ENCODE measurements around the gene LRFN2.

The LRFN2 gene

GRCh38 chr6:40349901-40350746, 237.0 kb downstream of the LRFN2 start:
- no peak for DNase-seq (ENCODE audit: low read depth, low spot score)

GRCh38 chr6:40349123-40349900, 237.9 kb downstream of the LRFN2 start:
- peak; percentile 65 for DNase-seq (ENCODE audit: low read depth, low spot score)

- DNase-seq (ENCODE audit: low read depth, low spot score), result no peak
Measured at GRCh38 chr6:40348591-40348990, 238.6 kb downstream of the LRFN2 start.

- DNase-seq (ENCODE audit: low read depth, low spot score), result no peak
Measured at GRCh38 chr6:40347571-40348011, 239.6 kb downstream of the LRFN2 start.

- no peak for DNase-seq (ENCODE audit: low read depth, low spot score)
Measured at GRCh38 chr6:40346246-40346645, 240.9 kb downstream of the LRFN2 start.

GRCh38 chr6:40344566-40345167, 242.5 kb downstream of the LRFN2 start:
- DNase-seq (ENCODE audit: low read depth, low spot score), result no peak

GRCh38 chr6:40343877-40344565, 243.1 kb downstream of the LRFN2 start:
- no peak for DNase-seq (ENCODE audit: low read depth, low spot score)

GRCh38 chr6:40343318-40343876, 243.8 kb downstream of the LRFN2 start:
- no peak for DNase-seq (ENCODE audit: low read depth, low spot score)

GRCh38 chr6:40342723-40343122, 244.4 kb downstream of the LRFN2 start:
- no peak for DNase-seq (ENCODE audit: low read depth, low spot score)

- no peak for DNase-seq (ENCODE audit: low read depth, low spot score)
Measured at GRCh38 chr6:40341726-40342125, 245.4 kb downstream of the LRFN2 start.

Data from astrocyte of the hippocampus (primary cell).